DOHH2 (cell line): ENCODE data around the gene DHTKD1.

Experiments used
- H3F3A ChIP-seq: fragments of 200-600 bp; sonication (generic), shearing (Covaris generic); 2 replicates; pipeline ENCODE4 v1.6.0; 2016; ENCODE audit warnings: antibody characterized with exemption, mild to moderate bottlenecking; ENCODE audit not compliant: control insufficient read depth, insufficient read depth
- H3K27ac ChIP-seq: fragments of 200-600 bp; sonication (generic); 2 replicates; pipeline ENCODE4 v1.5.1; 2014; ENCODE audit warnings: low read depth, mild to moderate bottlenecking, low read length, moderate library complexity
- H3K27me3 ChIP-seq: fragments of 200-600 bp; sonication (generic); 2 replicates; pipeline ENCODE4 v1.6.1; 2014; ENCODE audit warnings: mild to moderate bottlenecking, low read length, mixed read lengths; ENCODE audit not compliant: control insufficient read depth
- H3K36me3 ChIP-seq: fragments of 200-600 bp; sonication (generic); 2 replicates; pipeline ENCODE4 v1.6.1; 2014; ENCODE audit warnings: mild to moderate bottlenecking, low read length, moderate library complexity, mixed read lengths; ENCODE audit not compliant: control insufficient read depth
- H3K4me1 ChIP-seq: fragments of 200-600 bp; sonication (generic); 2 replicates; pipeline ENCODE4 v1.6.1; 2014; ENCODE audit warnings: mild to moderate bottlenecking, low read length, mixed read lengths; ENCODE audit not compliant: control insufficient read depth
- H3K4me2 ChIP-seq: fragments of 200-600 bp; sonication (generic); 2 replicates; pipeline ENCODE4 v1.6.0; 2014; ENCODE audit warnings: mild to moderate bottlenecking, low read length, moderate library complexity
- H3K4me3 ChIP-seq: fragments of 200-600 bp; sonication (generic); 2 replicates; pipeline ENCODE4 v1.5.1; 2014; ENCODE audit warnings: mild to moderate bottlenecking, low read length, mixed read lengths
- H3K79me2 ChIP-seq: fragments of 200-600 bp; sonication (generic); 2 replicates; pipeline ENCODE4 v1.6.1; 2014; ENCODE audit warnings: mild to moderate bottlenecking, low read length, mixed read lengths; ENCODE audit not compliant: control insufficient read depth
- H3K9me2 ChIP-seq: fragments of 200-600 bp; sonication (generic); replicated peaks from 2 replicates; pipeline ENCODE4 v1.6.1; 2014; ENCODE audit warnings: mild to moderate bottlenecking, low read length, mixed read lengths; ENCODE audit not compliant: control insufficient read depth
- H3K9me3 ChIP-seq: fragments of 200-600 bp; sonication (generic); 2 replicates; pipeline ENCODE4 v1.6.1; 2014; ENCODE audit warnings: antibody characterized with exemption, low read length, mixed read lengths; ENCODE audit not compliant: control insufficient read depth, insufficient read depth
- H4K20me1 ChIP-seq: fragments of 200-600 bp; sonication (generic); 2 replicates; pipeline ENCODE4 v1.6.0; 2014; ENCODE audit warnings: low read depth, mild to moderate bottlenecking, antibody characterized with exemption, low read length, moderate library complexity; ENCODE audit not compliant: control insufficient read depth, insufficient read depth
- CTCF ChIP-seq: fragments of 200-600 bp; sonication (generic); IDR thresholded peaks from one replicate; pipeline ENCODE4 v1.5.1; 2014; ENCODE audit warnings: antibody characterized with exemption, mild to moderate bottlenecking, low read depth, low read length; ENCODE audit not compliant: poor library complexity, severe bottlenecking
- EZH2phosphoT487 ChIP-seq: fragments of 200-600 bp; sonication (generic); IDR thresholded peaks from 2 replicates; pipeline ENCODE4 v1.6.1; 2017; ENCODE audit warnings: borderline replicate concordance, mild to moderate bottlenecking, antibody characterized with exemption, low read length, moderate library complexity, mixed read lengths

The DHTKD1 gene

DNA sequence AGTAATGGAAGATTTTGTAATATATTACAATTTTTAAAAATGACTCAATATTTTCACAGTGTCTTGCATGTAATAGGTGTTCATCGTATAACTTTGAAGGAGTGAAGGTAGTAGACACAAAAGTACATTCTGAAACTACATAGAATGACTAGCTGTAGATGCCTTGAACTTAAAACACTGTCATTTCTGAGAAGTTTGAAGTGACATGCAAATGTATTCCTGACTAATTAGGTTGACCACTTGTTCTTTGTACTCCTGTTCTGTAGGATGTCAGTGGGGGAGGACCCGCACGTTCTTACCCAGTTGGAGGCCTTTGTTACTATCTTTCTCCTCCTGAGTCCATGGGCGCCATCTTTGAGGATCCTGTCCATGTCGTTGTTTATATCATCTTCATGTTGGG is 91.9 kb downstream of the DHTKD1 start:
- Histone ChIP-seq H3K4me3 (no peak overlapping the region), H3K9me2 (no peaks in the 10 kb centered on the region), H4K20me1 (no peaks in the 10 kb centered on the region), H3K4me2 (no peak overlapping the region), H3K36me3 (peaks cover 43% of the 10 kb centered on the region), H3K79me2 (no peaks in the 10 kb centered on the region), H3F3A (peaks cover 7% of the 10 kb centered on the region; the same call in 1 of the 2 replicates), H3K27ac (no peak overlapping the region), H3K9me3 (no peaks in the 10 kb centered on the region), H3K4me1 (no peaks in the 10 kb centered on the region), H3K27me3 (no peaks in the 10 kb centered on the region)
- no peak for TF ChIP-seq EZH2phosphoT487
- no peak for TF ChIP-seq CTCF

GRCh38 chr10:12162927-12163326 is 94.2 kb downstream of the DHTKD1 start:
- Histone ChIP-seq H3K27me3 (no peaks in the 10 kb centered on the region), H3K4me2 (no peak overlapping the region), H3K9me3 (no peaks in the 10 kb centered on the region), H4K20me1 (no peaks in the 10 kb centered on the region), H3K27ac (no peak overlapping the region), H3K79me2 (no peaks in the 10 kb centered on the region), H3K4me1 (no peaks in the 10 kb centered on the region), H3F3A (peaks cover 7% of the 10 kb centered on the region; the same call in 1 of the 2 replicates), H3K36me3 (peaks cover 63% of the 10 kb centered on the region), H3K4me3 (no peak overlapping the region), H3K9me2 (no peaks in the 10 kb centered on the region)
- TF ChIP-seq EZH2phosphoT487: no peak
- TF ChIP-seq CTCF: no peak

DNA sequence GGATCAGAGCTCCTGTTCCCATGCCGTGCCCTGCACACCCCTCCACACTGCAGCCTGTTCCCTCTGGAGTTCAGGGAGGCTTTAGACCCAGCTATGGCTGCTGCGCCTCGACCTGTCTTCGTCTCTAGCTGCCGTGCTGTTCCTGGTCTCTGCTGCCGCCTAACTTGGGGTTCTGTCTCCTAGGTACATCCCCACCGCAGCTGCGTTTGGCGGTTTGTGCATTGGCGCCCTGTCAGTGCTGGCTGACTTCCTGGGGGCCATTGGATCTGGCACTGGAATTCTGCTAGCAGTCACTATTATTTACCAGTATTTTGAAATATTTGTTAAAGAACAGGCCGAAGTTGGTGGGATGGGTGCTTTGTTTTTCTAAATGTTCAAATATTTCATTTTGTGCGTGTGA is 95.3 kb downstream of the DHTKD1 start:
- H3K4me2 ChIP-seq: no peak overlapping the region
- no peaks in the 10 kb centered on the region for H3K27me3 ChIP-seq
- H3K79me2 ChIP-seq: no peaks in the 10 kb centered on the region
- TF ChIP-seq EZH2phosphoT487: no peak
- no peaks in the 10 kb centered on the region for H3K4me1 ChIP-seq
- no peaks in the 10 kb centered on the region for H3K9me3 ChIP-seq
- no peaks in the 10 kb centered on the region for H3K9me2 ChIP-seq
- peaks cover 7% of the 10 kb centered on the region; the same call in 1 of the 2 replicates for H3F3A ChIP-seq
- peaks cover 65% of the 10 kb centered on the region for H3K36me3 ChIP-seq
- H3K27ac ChIP-seq: no peak overlapping the region
- H3K4me3 ChIP-seq: no peak overlapping the region
- H4K20me1 ChIP-seq: no peaks in the 10 kb centered on the region

DNA sequence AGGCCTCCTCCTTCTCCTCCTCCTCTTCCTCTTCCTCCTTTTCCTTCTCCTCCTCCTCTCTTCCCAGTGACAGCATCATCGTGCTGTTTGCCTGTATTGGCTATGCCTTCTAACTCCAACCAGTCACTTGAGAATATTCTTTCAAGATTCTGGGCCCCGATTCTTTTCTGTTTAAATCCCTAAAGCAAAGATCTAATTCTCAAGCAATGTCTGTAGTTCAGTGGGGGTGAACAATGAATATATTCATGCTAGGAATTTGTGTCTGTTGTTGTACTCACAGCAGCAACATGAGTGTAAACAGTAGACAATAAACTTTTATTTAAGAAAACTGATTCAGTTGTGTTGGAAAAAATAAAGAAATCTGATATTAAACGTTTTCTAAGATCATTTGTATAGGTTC is 96.3 kb downstream of the DHTKD1 start:
- Histone ChIP-seq H3K4me1 (no peaks in the 10 kb centered on the region), H3K27ac (no peak overlapping the region), H3K36me3 (peaks cover 71% of the 10 kb centered on the region), H3K27me3 (no peaks in the 10 kb centered on the region), H3K4me2 (no peak overlapping the region), H3K79me2 (no peaks in the 10 kb centered on the region), H3K9me2 (no peaks in the 10 kb centered on the region), H3K9me3 (no peaks in the 10 kb centered on the region), H3F3A (peaks cover 7% of the 10 kb centered on the region; the same call in 1 of the 2 replicates), H4K20me1 (no peaks in the 10 kb centered on the region), H3K4me3 (no peak overlapping the region)
- TF ChIP-seq CTCF (no peak), EZH2phosphoT487 (no peak)
